SK-N-SH treated with all-trans-retinoic acid at 6 μM for 48 hours (cell line): Measurements from ENCODE around the gene PTPRG.
"Not testable (repeated sequence)": the region's sequence is repeated elsewhere in the genome, so short reads cannot be mapped to it uniquely, and the experiment has no call there.

Experiments used
- ATAC-seq: fragments of 200-7000 bp; cut with Tn5 transposase; 3 replicates; pipeline ENCODE4 v1.9.1; 2020; ENCODE audit warnings: mild to moderate bottlenecking, moderate library complexity
- ARNTL ChIP-seq: fragments of 450-650 bp; formaldehyde crosslinking; IDR thresholded peaks from 2 replicates; pipeline ENCODE4 v1.5.0; 2020; ENCODE audit warnings: low read depth, mild to moderate bottlenecking, moderate library complexity, borderline replicate concordance
- BACH2 ChIP-seq: fragments of 250-450 bp; sonication (Bioruptor Pico); IDR thresholded peaks from 2 replicates; pipeline ENCODE4 v1.9.0; 2021; ENCODE audit warnings: mild to moderate bottlenecking, borderline replicate concordance
- ESRRG ChIP-seq: fragments of 250-450 bp; sonication (Bioruptor Pico); IDR thresholded peaks from 2 replicates; pipeline ENCODE4 v1.6.1; 2021; ENCODE audit warnings: mild to moderate bottlenecking
- GLIS3 ChIP-seq: fragments of 250-450 bp; sonication (Bioruptor Pico); IDR thresholded peaks from 2 replicates; pipeline ENCODE4 v1.5.0; 2020; ENCODE audit warnings: mild to moderate bottlenecking, moderate library complexity
- ISL1 ChIP-seq: fragments of 250-450 bp; sonication (Bioruptor Pico); IDR thresholded peaks from 2 replicates; pipeline ENCODE4 v2.1.2; 2022; ENCODE audit warnings: mild to moderate bottlenecking, moderate library complexity
- OSR1 ChIP-seq: fragments of 250-450 bp; sonication (Bioruptor Pico); IDR thresholded peaks from 2 replicates; pipeline ENCODE4 v1.8.0; 2022; ENCODE audit warnings: moderate library complexity, mild to moderate bottlenecking, inconsistent platforms
- PPARA ChIP-seq: fragments of 250-450 bp; sonication (Bioruptor Pico); IDR thresholded peaks from 2 replicates; pipeline ENCODE4 v1.5.0; 2020; ENCODE audit warnings: mild to moderate bottlenecking, borderline replicate concordance
- RARB ChIP-seq: fragments of 250-450 bp; sonication (Bioruptor Pico); IDR thresholded peaks from 2 replicates; pipeline ENCODE4 v1.8.0; 2021; ENCODE audit warnings: mild to moderate bottlenecking, moderate library complexity
- SNAI2 ChIP-seq: fragments of 250-450 bp; sonication (Bioruptor Pico); IDR thresholded peaks from 2 replicates; pipeline ENCODE4 v1.5.0; 2020; ENCODE audit warnings: mild to moderate bottlenecking, moderate library complexity
- TCF4 ChIP-seq: fragments of 250-450 bp; sonication (Bioruptor Pico); IDR thresholded peaks from 2 replicates; pipeline ENCODE4 v1.8.0; 2021; ENCODE audit warnings: mild to moderate bottlenecking, moderate library complexity, borderline replicate concordance
- ZFP3 ChIP-seq: fragments of 250-450 bp; sonication (Bioruptor Pico); IDR thresholded peaks from 2 replicates; pipeline ENCODE4 v1.5.0; 2020; ENCODE audit warnings: mild to moderate bottlenecking, moderate library complexity
- ZFP30 ChIP-seq: fragments of 450-650 bp; formaldehyde crosslinking; IDR thresholded peaks from 2 replicates; pipeline ENCODE4 v1.5.0; 2022; ENCODE audit warnings: mild to moderate bottlenecking, moderate library complexity
- ZNF565 ChIP-seq: fragments of 450-650 bp; formaldehyde crosslinking; conservative IDR thresholded peaks from 2 replicates; pipeline ENCODE4 v1.5.0; 2020; ENCODE audit warnings: low read depth, mild to moderate bottlenecking, moderate library complexity
- TF ChIP-seq, protein P1 (sequence below): fragments of 250-450 bp; sonication (Bioruptor Pico); IDR thresholded peaks from 2 replicates; pipeline ENCODE4 v1.5.1; 2021; ENCODE audit warnings: mild to moderate bottlenecking, moderate library complexity
- TF ChIP-seq, protein P2 (sequence below): fragments of 250-450 bp; sonication (Bioruptor Pico); IDR thresholded peaks from 2 replicates; pipeline ENCODE4 v1.8.0; 2021; ENCODE audit warnings: low read depth, mild to moderate bottlenecking, moderate library complexity, borderline replicate concordance
- TF ChIP-seq, protein P3 (sequence below): fragments of 250-450 bp; sonication (Bioruptor Pico); IDR thresholded peaks from 2 replicates; pipeline ENCODE4 v1.5.1; 2020; ENCODE audit warnings: low read depth, mild to moderate bottlenecking, moderate library complexity
- TF ChIP-seq, protein P4 (sequence below): fragments of 250-450 bp; sonication (Bioruptor Pico); IDR thresholded peaks from 2 replicates; pipeline ENCODE4 v1.8.0; 2020; ENCODE audit warnings: mild to moderate bottlenecking, moderate library complexity, borderline replicate concordance

PTPRG gene

DNA sequence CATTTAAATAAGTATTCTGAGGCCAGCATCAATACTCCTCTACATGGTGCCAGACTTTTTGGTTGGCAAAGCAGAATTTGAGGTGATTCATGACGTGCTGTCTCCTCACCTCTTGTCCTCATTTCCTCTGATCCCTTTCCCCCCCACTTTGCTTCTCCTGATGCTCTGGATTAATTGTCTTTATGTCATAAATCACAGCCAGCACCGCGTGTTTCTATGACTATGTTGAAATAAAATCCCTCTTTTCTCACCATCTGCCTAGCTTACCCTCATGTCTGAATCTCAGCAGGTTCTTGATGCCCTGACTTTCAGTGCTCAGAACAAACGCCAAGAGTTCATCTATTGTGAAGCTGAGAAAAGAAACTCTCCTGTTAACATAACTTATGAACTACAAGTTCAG, 19.7 kb upstream of the PTPRG start:
- TF ChIP-seq, protein P1, sequence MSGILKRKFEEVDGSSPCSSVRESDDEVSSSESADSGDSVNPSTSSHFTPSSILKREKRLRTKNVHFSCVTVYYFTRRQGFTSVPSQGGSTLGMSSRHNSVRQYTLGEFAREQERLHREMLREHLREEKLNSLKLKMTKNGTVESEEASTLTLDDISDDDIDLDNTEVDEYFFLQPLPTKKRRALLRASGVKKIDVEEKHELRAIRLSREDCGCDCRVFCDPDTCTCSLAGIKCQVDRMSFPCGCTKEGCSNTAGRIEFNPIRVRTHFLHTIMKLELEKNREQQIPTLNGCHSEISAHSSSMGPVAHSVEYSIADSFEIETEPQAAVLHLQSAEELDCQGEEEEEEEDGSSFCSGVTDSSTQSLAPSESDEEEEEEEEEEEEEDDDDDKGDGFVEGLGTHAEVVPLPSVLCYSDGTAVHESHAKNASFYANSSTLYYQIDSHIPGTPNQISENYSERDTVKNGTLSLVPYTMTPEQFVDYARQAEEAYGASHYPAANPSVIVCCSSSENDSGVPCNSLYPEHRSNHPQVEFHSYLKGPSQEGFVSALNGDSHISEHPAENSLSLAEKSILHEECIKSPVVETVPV (CRISPR knock-in tag): no peak
- TF ChIP-seq ESRRG (CRISPR knock-in tag): no peak
- TF ChIP-seq OSR1: no peak
- no peak for TF ChIP-seq ZNF565 (CRISPR knock-in tag)
- no peak for TF ChIP-seq ZFP30
- no peak for TF ChIP-seq RARB (CRISPR knock-in tag)
- TF ChIP-seq, protein P2, sequence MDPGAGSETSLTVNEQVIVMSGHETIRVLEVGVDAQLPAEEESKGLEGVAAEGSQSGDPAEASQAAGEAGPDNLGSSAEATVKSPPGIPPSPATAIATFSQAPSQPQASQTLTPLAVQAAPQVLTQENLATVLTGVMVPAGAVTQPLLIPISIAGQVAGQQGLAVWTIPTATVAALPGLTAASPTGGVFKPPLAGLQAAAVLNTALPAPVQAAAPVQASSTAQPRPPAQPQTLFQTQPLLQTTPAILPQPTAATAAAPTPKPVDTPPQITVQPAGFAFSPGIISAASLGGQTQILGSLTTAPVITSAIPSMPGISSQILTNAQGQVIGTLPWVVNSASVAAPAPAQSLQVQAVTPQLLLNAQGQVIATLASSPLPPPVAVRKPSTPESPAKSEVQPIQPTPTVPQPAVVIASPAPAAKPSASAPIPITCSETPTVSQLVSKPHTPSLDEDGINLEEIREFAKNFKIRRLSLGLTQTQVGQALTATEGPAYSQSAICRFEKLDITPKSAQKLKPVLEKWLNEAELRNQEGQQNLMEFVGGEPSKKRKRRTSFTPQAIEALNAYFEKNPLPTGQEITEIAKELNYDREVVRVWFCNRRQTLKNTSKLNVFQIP (CRISPR knock-in tag): no peak
- ATAC-seq: no peak

DNA sequence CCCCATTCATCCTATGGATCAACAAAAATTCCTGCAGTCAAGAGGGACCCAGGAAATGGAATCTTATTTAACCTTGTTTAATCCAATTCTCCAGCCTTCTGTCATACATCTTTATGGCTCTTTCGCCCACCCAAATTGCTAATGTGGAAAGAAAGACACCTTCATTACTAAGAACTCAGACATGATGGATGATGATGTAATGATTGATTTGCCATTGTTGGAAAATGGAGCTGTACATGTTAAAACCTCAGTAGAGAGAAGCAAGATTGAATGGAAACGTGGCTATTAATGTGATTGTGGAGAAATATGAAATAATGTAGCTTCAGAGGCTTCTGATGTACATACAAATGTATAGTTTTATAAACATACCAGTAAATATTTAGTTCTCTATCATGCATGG, 15.7 kb upstream of the PTPRG start:
- TF ChIP-seq GLIS3 (CRISPR knock-in tag) (no peak), ARNTL (CRISPR knock-in tag) (no peak), PPARA (CRISPR knock-in tag) (no peak), BACH2 (no peak), RARB (CRISPR knock-in tag) (no peak), ESRRG (CRISPR knock-in tag) (no peak), OSR1 (no peak)
- TF ChIP-seq, protein P2 (CRISPR knock-in tag): no peak
- TF ChIP-seq, protein P1 (CRISPR knock-in tag): no peak
- no peak for ATAC-seq

DNA sequence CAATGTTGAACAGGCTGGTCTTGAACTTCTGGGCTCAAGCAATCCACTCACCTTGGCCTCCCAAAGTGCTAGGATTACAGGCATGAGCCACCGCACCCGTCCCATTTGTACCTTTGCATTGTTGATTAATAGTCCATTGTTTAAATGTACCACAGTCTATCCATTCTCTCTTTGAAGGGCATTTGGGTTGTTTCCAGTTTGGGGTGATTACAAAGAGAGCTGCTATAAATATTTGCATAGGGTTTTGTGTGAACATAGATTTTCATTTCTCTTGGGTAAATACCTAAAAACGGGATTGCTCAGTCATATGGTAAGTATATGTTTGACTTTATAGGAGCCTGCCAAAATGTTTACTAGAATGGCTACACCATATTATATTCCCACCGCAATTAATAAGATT, 13.7 kb upstream of the PTPRG start:
- ATAC-seq: no peak
- no peak for TF ChIP-seq ARNTL (CRISPR knock-in tag)
- no peak for TF ChIP-seq BACH2
- no peak for TF ChIP-seq SNAI2 (CRISPR knock-in tag)
- TF ChIP-seq, protein P3, sequence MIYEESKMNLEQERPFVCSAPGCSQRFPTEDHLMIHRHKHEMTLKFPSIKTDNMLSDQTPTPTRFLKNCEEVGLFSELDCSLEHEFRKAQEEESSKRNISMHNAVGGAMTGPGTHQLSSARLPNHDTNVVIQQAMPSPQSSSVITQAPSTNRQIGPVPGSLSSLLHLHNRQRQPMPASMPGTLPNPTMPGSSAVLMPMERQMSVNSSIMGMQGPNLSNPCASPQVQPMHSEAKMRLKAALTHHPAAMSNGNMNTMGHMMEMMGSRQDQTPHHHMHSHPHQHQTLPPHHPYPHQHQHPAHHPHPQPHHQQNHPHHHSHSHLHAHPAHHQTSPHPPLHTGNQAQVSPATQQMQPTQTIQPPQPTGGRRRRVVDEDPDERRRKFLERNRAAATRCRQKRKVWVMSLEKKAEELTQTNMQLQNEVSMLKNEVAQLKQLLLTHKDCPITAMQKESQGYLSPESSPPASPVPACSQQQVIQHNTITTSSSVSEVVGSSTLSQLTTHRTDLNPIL (CRISPR knock-in tag): no peak
- no peak for TF ChIP-seq ZNF565 (CRISPR knock-in tag)
- TF ChIP-seq, all 23 proteins: peak for 0

DNA sequence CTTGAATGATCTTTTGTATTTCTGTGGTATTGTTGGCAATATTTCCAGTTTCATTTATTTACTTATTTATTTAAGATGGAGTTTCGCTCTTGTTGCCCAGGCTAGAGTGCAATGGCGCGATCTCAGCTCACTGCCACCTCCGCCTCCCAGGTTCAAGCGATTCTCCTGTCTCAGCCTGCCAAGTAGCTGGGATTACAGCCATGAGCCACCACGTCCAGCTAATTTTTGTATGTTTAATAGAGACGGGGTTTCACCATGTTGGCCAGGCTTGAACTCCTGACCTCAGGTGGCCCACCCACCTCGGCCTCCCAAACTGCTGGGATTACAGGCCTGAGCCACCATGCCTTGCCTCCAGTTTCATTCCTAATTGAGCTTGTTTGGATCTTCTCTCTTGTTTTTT, 8.7 kb upstream of the PTPRG start:
- not testable (repeated sequence) for ATAC-seq

DNA sequence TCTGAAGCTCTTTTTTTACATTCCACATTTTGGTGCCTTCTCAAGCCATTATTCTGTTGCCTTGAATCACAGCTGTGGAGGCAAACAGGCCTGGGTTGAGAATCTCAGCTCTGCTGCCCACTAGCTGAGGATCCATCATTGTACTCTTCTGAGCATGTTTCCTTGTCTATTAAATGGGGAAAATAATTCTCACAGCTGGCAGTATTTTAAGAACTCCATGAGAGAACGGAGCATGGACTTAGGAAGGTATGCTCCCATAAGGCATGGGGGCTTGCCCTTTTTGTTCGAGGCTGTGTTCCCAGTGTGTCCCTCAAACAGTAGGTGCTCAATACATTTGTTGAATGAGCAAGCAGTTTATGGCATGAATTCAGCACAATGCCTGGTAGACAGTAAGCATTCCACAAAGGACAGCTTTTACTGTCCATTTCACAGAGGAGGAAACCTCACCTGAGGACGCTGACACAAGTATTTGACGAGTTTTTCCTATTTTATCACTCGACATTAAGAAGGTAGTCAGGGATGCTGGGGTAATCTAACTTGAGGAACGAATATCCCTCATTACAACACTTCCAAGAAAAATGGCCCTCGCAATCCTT, 2.1 kb upstream of the PTPRG start:
- no peak for ATAC-seq
- TF ChIP-seq PPARA (CRISPR knock-in tag) (no peak), TCF4 (CRISPR knock-in tag) (no peak), ISL1 (CRISPR knock-in tag) (no peak), ZFP3 (CRISPR knock-in tag) (no peak), ZFP30 (no peak), GLIS3 (CRISPR knock-in tag) (no peak), OSR1 (no peak)
- TF ChIP-seq, protein P4, sequence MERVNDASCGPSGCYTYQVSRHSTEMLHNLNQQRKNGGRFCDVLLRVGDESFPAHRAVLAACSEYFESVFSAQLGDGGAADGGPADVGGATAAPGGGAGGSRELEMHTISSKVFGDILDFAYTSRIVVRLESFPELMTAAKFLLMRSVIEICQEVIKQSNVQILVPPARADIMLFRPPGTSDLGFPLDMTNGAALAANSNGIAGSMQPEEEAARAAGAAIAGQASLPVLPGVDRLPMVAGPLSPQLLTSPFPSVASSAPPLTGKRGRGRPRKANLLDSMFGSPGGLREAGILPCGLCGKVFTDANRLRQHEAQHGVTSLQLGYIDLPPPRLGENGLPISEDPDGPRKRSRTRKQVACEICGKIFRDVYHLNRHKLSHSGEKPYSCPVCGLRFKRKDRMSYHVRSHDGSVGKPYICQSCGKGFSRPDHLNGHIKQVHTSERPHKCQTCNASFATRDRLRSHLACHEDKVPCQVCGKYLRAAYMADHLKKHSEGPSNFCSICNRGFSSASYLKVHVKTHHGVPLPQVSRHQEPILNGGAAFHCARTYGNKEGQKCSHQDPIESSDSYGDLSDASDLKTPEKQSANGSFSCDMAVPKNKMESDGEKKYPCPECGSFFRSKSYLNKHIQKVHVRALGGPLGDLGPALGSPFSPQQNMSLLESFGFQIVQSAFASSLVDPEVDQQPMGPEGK: no peak
- TF ChIP-seq, protein P1 (CRISPR knock-in tag): no peak
- TF ChIP-seq, protein P2 (CRISPR knock-in tag): no peak
